KMS-11 (cell line): ENCODE measurements around the gene KCNQ1.

Source experiments
- H2AFZ ChIP-seq: fragments of 200-600 bp; sonication (generic); 2 replicates; pipeline ENCODE4 v1.6.1; 2016; ENCODE audit warnings: antibody characterized with exemption, mixed run types, low read depth
- H3K27ac ChIP-seq: fragments of 200-600 bp; sonication (generic); 2 replicates; pipeline ENCODE4 v1.6.1; 2016; ENCODE audit warnings: mild to moderate bottlenecking, mixed run types
- H3K27me3 ChIP-seq: fragments of 200-600 bp; sonication (generic); 2 replicates; pipeline ENCODE4 v1.6.1; 2017; ENCODE audit warnings: mild to moderate bottlenecking, low read depth, mixed run types, moderate library complexity; ENCODE audit not compliant: insufficient read depth
- H3K36me3 ChIP-seq: fragments of 200-600 bp; sonication (generic); 2 replicates; pipeline ENCODE4 v1.6.1; 2017; ENCODE audit warnings: mild to moderate bottlenecking, mixed run types; ENCODE audit not compliant: insufficient read depth
- H3K4me1 ChIP-seq: fragments of 200-600 bp; sonication (generic); 2 replicates; pipeline ENCODE4 v1.6.1; 2016; ENCODE audit warnings: mild to moderate bottlenecking, low read depth, mixed run types; ENCODE audit not compliant: poor library complexity, severe bottlenecking
- H3K4me2 ChIP-seq: fragments of 200-600 bp; sonication (generic); 2 replicates; pipeline ENCODE4 v1.7.0; 2016; ENCODE audit warnings: mild to moderate bottlenecking, mixed run types
- H3K4me3 ChIP-seq: fragments of 200-600 bp; sonication (generic); IDR thresholded peaks from 2 replicates; pipeline ENCODE4 v1.6.1; 2017; ENCODE audit warnings: low read depth, low read length, mixed read lengths; ENCODE audit not compliant: insufficient read depth
- H3K79me2 ChIP-seq: fragments of 200-600 bp; sonication (generic); 2 replicates; pipeline ENCODE4 v1.6.1; 2016; ENCODE audit warnings: low read depth, mixed run types; ENCODE audit not compliant: insufficient read depth
- H3K9ac ChIP-seq: fragments of 200-600 bp; sonication (generic); 2 replicates; pipeline ENCODE4 v1.6.1; 2016; ENCODE audit warnings: mild to moderate bottlenecking, mixed run types
- H4K20me1 ChIP-seq: fragments of 200-600 bp; sonication (generic); 2 replicates; pipeline ENCODE4 v1.6.1; 2016; ENCODE audit warnings: mild to moderate bottlenecking, mixed run types; ENCODE audit not compliant: insufficient read depth
- TF ChIP-seq, protein P1 (sequence below): fragments of 200-600 bp; sonication (generic); conservative IDR thresholded peaks from 2 replicates; pipeline ENCODE4 v1.6.1; 2017; ENCODE audit warnings: low read depth, mild to moderate bottlenecking, antibody characterized with exemption, low read length, moderate library complexity, mixed read lengths

KCNQ1 gene

GRCh38 chr11:2708151-2708581 lies 263.4 kb downstream of the KCNQ1 start:
- no peaks in the 10 kb centered on the region for H3K27me3 ChIP-seq
- no peaks in the 10 kb centered on the region for H4K20me1 ChIP-seq
- no peak overlapping the region for H3K27ac ChIP-seq
- H3K4me2 ChIP-seq, result no peak overlapping the region
- TF ChIP-seq, protein P1, sequence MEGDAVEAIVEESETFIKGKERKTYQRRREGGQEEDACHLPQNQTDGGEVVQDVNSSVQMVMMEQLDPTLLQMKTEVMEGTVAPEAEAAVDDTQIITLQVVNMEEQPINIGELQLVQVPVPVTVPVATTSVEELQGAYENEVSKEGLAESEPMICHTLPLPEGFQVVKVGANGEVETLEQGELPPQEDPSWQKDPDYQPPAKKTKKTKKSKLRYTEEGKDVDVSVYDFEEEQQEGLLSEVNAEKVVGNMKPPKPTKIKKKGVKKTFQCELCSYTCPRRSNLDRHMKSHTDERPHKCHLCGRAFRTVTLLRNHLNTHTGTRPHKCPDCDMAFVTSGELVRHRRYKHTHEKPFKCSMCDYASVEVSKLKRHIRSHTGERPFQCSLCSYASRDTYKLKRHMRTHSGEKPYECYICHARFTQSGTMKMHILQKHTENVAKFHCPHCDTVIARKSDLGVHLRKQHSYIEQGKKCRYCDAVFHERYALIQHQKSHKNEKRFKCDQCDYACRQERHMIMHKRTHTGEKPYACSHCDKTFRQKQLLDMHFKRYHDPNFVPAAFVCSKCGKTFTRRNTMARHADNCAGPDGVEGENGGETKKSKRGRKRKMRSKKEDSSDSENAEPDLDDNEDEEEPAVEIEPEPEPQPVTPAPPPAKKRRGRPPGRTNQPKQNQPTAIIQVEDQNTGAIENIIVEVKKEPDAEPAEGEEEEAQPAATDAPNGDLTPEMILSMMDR, result no peak
- no peak overlapping the region for H3K9ac ChIP-seq
- no peak overlapping the region for H3K4me3 ChIP-seq
- no peaks in the 10 kb centered on the region for H3K79me2 ChIP-seq
- peaks cover 5% of the 10 kb centered on the region for H3K4me1 ChIP-seq
- no peaks in the 10 kb centered on the region for H3K36me3 ChIP-seq
- H2AFZ ChIP-seq, result no peak overlapping the region

GRCh38 chr11:2708757-2709281 lies 264.0 kb downstream of the KCNQ1 start:
- Histone ChIP-seq H4K20me1 (no peaks in the 10 kb centered on the region), H3K4me1 (no peaks in the 10 kb centered on the region), H3K4me3 (no peak overlapping the region), H3K79me2 (no peaks in the 10 kb centered on the region), H3K9ac (no peak overlapping the region), H2AFZ (no peak overlapping the region), H3K36me3 (no peaks in the 10 kb centered on the region), H3K27me3 (no peaks in the 10 kb centered on the region), H3K4me2 (no peak overlapping the region), H3K27ac (no peak overlapping the region)
- TF ChIP-seq, protein P1, result no peak

DNA sequence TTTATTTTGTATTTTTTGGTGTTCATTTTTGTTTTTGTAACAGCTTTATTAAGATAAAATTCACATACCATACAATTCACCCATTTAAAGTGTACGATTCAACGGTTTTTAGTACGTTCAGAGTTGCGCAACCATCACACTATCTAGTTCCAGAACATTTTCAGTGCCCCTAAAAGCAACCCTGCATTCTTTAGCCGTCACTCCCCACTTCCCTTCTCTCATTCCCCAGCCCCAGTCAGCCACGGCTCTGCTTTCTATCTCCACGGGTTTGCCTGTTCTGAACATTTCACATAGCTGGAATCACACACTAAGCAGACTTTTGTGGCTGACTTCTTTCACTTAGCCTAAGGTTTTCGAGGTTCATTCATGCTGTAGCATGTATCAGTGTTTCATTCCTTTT lies 264.6 kb downstream of the KCNQ1 start:
- H3K27ac ChIP-seq, result no peak overlapping the region
- H3K9ac ChIP-seq, result no peak overlapping the region
- no peaks in the 10 kb centered on the region for H4K20me1 ChIP-seq
- H3K4me1 ChIP-seq, result no peaks in the 10 kb centered on the region
- no peaks in the 10 kb centered on the region for H3K79me2 ChIP-seq
- no peaks in the 10 kb centered on the region for H3K36me3 ChIP-seq
- no peaks in the 10 kb centered on the region for H3K27me3 ChIP-seq
- H3K4me3 ChIP-seq, result no peak overlapping the region
- TF ChIP-seq, protein P1, result no peak
- H3K4me2 ChIP-seq, result no peak overlapping the region
- H2AFZ ChIP-seq, result no peak overlapping the region

GRCh38 chr11:2711161-2711560 lies 266.4 kb downstream of the KCNQ1 start:
- Histone ChIP-seq H3K27me3 (no peaks in the 10 kb centered on the region), H3K4me3 (no peak overlapping the region), H3K4me2 (no peak overlapping the region), H3K79me2 (no peaks in the 10 kb centered on the region), H3K36me3 (no peaks in the 10 kb centered on the region), H3K4me1 (no peaks in the 10 kb centered on the region), H4K20me1 (no peaks in the 10 kb centered on the region), H3K9ac (no peak overlapping the region), H3K27ac (no peak overlapping the region), H2AFZ (no peak overlapping the region)
- TF ChIP-seq, protein P1, result no peak
